Measurements from ENCODE around the gene A4GALT.

- TF ChIP-seq CTCF (IDR thresholded peaks at IDR 0.05) (no peak), EZH2phosphoT487 (IDR thresholded peaks at IDR 0.05) (no peak)
These were observed 41.0 kb downstream of the A4GALT start for GRCh38 chr22:42679691-42680090.
